Calu3 (cell line): ENCODE data around the gene CRIP1. TPM values are rescaled to one million over a fixed set of nuclear protein-coding genes. Genes with fewer than 3 reads are reported as not detected.

Experiments used
- BruUV-seq: library from RNA; stranded (reverse); fragments of 400-500 nt; replicated peaks from 2 replicates; lab custom pipeline; 2021; lab: Mats Ljungman, UMichigan
- CTCF ChIA-PET: fragments of 300-600 bp; sonication (Branson Sonifier 250); formaldehyde crosslinking; loops from one replicate; lab custom pipeline; 2022; ENCODE audit warnings: antibody characterized with exemption; lab: Charles Lee
- DNase-seq: peaks from one replicate; pipeline ENCODE4 v3.0.0; 2022
- H3K27ac Mint-ChIP-seq: one replicate; pipeline ENCODE4 v1.8.0; 2022; ENCODE audit warnings: mixed read lengths; ENCODE audit not compliant: unreplicated experiment
- H3K27me3 Mint-ChIP-seq: one replicate; pipeline ENCODE4 v1.8.0; 2022; ENCODE audit warnings: mixed read lengths; ENCODE audit not compliant: unreplicated experiment
- H3K36me3 Mint-ChIP-seq: one replicate; pipeline ENCODE4 v1.8.0; 2022; ENCODE audit warnings: mild to moderate bottlenecking, moderate library complexity, mixed read lengths; ENCODE audit not compliant: insufficient read depth, unreplicated experiment
- H3K4me1 Mint-ChIP-seq: one replicate; pipeline ENCODE4 v1.8.0; 2022; ENCODE audit warnings: mild to moderate bottlenecking, low read depth, mixed read lengths; ENCODE audit not compliant: unreplicated experiment
- H3K4me3 Mint-ChIP-seq: one replicate; pipeline ENCODE4 v1.8.0; 2022; ENCODE audit warnings: mild to moderate bottlenecking, low read depth, moderate library complexity, mixed read lengths; ENCODE audit not compliant: unreplicated experiment
- H3K9me3 Mint-ChIP-seq: one replicate; pipeline ENCODE4 v1.8.0; 2022; ENCODE audit warnings: low read depth, mixed read lengths; ENCODE audit not compliant: unreplicated experiment
- intact Hi-C: fragments of 100-400 bp; cut with micrococcal nuclease; formaldehyde crosslinking; loops from one replicate; pipeline ENCODE4 v1.10.0; 2022; ENCODE audit not compliant: unreplicated experiment
- total RNA-seq: library from RNA; stranded (reverse); gene quantifications from 2 replicates; pipeline ENCODE4 v1.2.3, GENCODE V29; 2022
- TF ChIP-seq, protein P1 (sequence below): fragments of 200-600 bp; IDR thresholded peaks from one replicate; pipeline ENCODE4 v1.8.0; 2022; ENCODE audit warnings: antibody characterized with exemption; ENCODE audit not compliant: unreplicated experiment

The CRIP1 gene
- total RNA-seq, 1 experiment from 2014 or later, result 7.1 TPM

DNA sequence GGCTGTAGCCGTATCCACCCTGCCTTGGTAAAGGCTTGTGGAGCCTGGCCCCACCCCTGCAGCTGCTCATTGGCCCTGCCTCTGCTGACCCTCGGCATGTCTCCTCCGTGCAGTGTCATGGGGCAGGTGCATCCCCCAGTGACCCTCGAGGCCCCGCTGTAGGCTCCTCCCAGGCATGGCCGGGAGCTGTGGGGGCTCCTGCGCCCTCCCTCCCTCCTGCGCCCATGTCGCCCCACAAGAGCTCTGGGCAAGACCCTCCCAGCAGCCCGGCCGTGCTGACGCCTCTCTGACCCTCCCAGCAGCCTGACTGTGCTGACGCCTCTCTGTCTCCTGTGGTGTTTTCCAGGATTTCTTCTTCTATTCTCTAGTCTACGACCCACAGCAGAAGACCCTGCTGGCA is 32.8 kb upstream of the CRIP1 start:
- intact Hi-C loops, result no loop called here
- H3K36me3 Mint-ChIP-seq, result peaks cover 31% of the 10 kb centered on the region
- no peak overlapping the region for H3K27ac Mint-ChIP-seq
- H3K4me3 Mint-ChIP-seq, result no peak overlapping the region
- no peaks in the 10 kb centered on the region for H3K4me1 Mint-ChIP-seq
- CTCF ChIA-PET, result no interaction called here
- DNase-seq, result no peak
- H3K27me3 Mint-ChIP-seq, result no peaks in the 10 kb centered on the region
- TF ChIP-seq, protein P1, sequence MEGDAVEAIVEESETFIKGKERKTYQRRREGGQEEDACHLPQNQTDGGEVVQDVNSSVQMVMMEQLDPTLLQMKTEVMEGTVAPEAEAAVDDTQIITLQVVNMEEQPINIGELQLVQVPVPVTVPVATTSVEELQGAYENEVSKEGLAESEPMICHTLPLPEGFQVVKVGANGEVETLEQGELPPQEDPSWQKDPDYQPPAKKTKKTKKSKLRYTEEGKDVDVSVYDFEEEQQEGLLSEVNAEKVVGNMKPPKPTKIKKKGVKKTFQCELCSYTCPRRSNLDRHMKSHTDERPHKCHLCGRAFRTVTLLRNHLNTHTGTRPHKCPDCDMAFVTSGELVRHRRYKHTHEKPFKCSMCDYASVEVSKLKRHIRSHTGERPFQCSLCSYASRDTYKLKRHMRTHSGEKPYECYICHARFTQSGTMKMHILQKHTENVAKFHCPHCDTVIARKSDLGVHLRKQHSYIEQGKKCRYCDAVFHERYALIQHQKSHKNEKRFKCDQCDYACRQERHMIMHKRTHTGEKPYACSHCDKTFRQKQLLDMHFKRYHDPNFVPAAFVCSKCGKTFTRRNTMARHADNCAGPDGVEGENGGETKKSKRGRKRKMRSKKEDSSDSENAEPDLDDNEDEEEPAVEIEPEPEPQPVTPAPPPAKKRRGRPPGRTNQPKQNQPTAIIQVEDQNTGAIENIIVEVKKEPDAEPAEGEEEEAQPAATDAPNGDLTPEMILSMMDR, result no peak
- H3K9me3 Mint-ChIP-seq, result no peaks in the 10 kb centered on the region
- BruUV-seq, result no TSS peak

DNA sequence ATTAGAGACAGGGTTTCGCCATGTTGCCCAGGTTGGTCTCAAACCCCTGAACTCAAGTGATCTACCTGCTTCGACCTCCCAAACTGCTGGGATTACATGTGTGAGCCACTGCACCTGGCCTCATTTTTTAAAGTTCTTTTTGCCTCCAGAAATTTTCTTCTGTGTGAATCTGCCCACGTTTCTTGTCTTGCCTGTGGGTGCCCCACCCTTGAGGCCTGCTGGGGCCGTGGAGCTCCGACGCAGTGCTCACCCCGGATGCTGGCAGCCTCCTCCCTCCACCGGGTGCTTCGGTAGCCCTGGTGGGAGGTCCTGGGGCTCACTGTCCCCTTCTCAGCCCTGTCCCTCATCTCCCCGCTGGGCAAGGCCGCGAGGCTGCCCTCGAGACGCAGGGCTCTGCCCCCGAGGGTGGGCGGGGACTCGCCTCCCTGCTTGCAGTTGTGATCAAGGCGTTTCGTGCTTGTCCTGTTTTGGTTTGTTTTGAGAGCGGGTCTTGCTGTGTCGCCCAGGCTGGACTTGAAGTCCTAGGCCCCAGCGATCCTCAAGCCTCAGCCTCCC is 31.5 kb upstream of the CRIP1 start:
- no peak overlapping the region for H3K4me3 Mint-ChIP-seq
- H3K27ac Mint-ChIP-seq, result no peak overlapping the region
- TF ChIP-seq, protein P1, result no peak
- H3K36me3 Mint-ChIP-seq, result peaks cover 25% of the 10 kb centered on the region
- H3K9me3 Mint-ChIP-seq, result no peaks in the 10 kb centered on the region
- intact Hi-C loops, result no loop called here
- no peaks in the 10 kb centered on the region for H3K27me3 Mint-ChIP-seq
- no peak for DNase-seq
- H3K4me1 Mint-ChIP-seq, result no peaks in the 10 kb centered on the region
- CTCF ChIA-PET, result no interaction called here
- no TSS peak for BruUV-seq

DNA sequence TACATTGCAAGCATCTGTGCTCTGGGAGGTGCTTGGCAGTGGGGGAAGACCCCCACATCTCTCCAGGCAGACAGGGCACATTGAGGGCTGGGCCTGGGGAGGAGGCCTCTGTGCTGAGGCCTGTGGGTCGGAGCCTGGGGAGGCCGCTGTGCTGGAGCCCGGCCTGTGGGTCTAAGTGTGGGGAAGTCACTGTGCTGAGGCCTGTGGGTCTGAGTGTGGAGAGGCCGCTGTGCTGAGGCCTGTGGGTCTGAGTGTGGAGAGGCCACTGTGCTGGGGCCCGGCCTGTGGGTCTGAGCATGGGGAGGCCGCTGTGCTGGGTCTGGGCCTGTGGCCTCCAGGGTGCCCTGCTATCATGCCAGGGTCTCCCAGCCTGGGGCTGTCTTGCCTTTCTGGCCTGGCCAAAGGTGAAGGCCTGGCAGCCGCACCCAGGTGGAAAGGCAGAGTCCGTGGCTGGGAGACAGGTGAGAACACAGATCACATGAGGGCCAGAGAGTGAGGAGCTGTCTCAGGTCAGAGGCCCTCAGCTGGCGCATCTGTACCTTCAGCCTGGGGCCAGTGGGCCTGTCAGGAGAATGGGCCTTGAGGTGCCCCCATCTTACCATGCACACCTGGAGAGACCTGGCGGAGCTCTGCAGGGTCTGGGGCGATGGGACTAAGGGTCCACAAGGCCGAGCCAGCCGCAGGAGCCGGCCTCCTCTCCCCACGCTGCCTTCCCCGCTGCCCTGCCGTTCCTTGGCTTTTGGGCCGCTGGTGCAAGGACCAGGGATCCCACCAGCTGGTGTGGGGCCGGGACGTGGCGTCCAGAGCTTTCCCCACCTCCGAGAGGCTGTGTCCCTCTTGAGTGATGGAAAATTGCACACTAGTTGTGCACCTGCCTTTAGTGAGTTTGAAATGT is 30.7 kb upstream of the CRIP1 start:
- TF ChIP-seq, protein P1, result no peak
- intact Hi-C loops, result no loop called here
- Mint-ChIP-seq H3K4me3 (no peak overlapping the region), H3K27me3 (no peaks in the 10 kb centered on the region), H3K27ac (no peak overlapping the region), H3K4me1 (no peaks in the 10 kb centered on the region), H3K36me3 (peaks cover 22% of the 10 kb centered on the region), H3K9me3 (no peaks in the 10 kb centered on the region)
- BruUV-seq, result no TSS peak
- DNase-seq, result no peak
- CTCF ChIA-PET, result no interaction called here

DNA sequence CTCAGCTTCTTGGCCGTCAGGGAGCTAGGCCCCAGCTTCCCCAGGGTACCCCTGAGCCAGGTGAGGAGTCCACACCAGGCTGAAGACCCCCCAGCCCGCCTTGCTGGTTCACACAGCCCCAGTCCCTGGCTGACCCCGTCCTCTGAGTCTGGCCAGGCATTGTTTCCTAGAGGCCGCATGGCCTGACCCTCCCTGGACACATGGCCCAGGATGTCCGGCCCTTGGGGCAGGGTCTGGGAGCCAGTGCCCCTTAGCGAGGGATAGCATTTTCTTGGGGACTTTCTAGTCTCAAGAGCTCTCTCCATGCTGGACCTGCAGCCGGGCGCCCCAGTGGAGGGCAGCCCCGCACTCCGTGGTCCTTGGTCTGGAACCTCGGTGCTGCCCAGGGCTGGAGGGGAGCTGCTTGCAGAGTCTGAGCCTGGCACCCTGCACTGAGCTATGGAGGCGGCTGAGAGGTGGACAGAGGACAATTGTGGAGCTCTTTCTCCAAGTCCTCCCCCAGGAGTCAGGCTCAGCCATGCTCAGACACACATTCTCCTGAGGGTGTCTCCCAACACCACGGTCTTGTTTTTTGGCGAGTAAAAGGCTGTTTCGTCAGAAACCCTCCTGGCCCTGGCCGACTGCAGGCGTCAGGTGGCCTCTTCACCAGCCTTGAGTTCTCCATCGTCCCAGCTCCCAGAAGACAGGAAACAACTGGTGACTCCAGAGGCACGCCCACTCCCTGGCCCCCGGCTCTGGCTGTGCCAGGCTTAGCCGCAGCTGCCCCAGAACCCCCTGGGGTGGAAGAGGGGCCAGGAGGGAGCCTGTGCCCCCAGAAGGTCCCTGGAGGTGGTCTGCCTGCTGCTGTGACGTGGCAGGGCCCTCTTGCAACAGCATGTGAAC is 29.7 kb upstream of the CRIP1 start:
- H3K4me1 Mint-ChIP-seq, result no peaks in the 10 kb centered on the region
- DNase-seq, result no peak
- H3K9me3 Mint-ChIP-seq, result no peaks in the 10 kb centered on the region
- H3K27ac Mint-ChIP-seq, result no peak overlapping the region
- no TSS peak for BruUV-seq
- TF ChIP-seq, protein P1, result no peak
- intact Hi-C loops, result no loop called here
- H3K27me3 Mint-ChIP-seq, result no peaks in the 10 kb centered on the region
- H3K4me3 Mint-ChIP-seq, result no peak overlapping the region
- peaks cover 31% of the 10 kb centered on the region for H3K36me3 Mint-ChIP-seq
- CTCF ChIA-PET, result no interaction called here
